ENCODE results near the gene PLP1. TPM values are rescaled to one million over a fixed set of nuclear protein-coding genes. Genes with fewer than 3 reads are reported as not detected.

PLP1 gene
- total and polyA plus RNA-seq, 9 donors, result 0.98 to 17.4 (median 5.5) TPM

DNA sequence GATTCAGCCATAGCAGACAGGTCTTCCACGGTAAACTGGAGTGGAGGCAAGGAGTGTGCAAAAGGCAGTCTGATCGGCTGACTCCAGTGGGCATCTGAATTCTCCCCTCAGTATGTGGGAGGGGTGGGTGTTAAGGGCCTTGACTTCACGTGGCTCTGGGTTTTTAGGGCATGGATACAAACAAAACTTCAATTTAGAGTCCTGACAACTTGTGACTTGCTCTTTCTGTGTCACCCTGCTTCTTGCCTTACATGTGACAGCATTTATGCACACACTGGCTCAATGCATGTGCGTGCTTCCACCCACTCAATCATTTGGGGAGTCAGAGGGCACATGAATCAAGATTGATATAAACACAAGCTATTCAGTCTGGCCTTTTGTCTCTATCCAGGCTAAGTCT, 17.5 kb downstream of the PLP1 start:
- intact Hi-C loops (cut with DNase I), result loop anchor here in 1 of 4 donors (10.0 kb wide), 1 partner anchor 269 kb away; no protein-coding TSS in a partner anchor
- H3K4me1 ChIP-seq (ENCODE audit: insufficient read depth), result no peaks in the 10 kb centered on the region
- H3K27ac ChIP-seq, result no peak overlapping the region
- H3K36me3 ChIP-seq, result no peaks in the 10 kb centered on the region
- TF ChIP-seq, protein P1, sequence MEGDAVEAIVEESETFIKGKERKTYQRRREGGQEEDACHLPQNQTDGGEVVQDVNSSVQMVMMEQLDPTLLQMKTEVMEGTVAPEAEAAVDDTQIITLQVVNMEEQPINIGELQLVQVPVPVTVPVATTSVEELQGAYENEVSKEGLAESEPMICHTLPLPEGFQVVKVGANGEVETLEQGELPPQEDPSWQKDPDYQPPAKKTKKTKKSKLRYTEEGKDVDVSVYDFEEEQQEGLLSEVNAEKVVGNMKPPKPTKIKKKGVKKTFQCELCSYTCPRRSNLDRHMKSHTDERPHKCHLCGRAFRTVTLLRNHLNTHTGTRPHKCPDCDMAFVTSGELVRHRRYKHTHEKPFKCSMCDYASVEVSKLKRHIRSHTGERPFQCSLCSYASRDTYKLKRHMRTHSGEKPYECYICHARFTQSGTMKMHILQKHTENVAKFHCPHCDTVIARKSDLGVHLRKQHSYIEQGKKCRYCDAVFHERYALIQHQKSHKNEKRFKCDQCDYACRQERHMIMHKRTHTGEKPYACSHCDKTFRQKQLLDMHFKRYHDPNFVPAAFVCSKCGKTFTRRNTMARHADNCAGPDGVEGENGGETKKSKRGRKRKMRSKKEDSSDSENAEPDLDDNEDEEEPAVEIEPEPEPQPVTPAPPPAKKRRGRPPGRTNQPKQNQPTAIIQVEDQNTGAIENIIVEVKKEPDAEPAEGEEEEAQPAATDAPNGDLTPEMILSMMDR (IDR thresholded peaks at IDR 0.05), result no peak
- TF ChIP-seq EP300 (IDR thresholded peaks at IDR 0.05), result no peak
- TF ChIP-seq POLR2A (IDR thresholded peaks at IDR 0.05), result no peak
- H3K4me3 ChIP-seq, result no peak overlapping the region
- H3K27me3 ChIP-seq, result no peaks in the 10 kb centered on the region
- H3K9me3 ChIP-seq, result no peaks in the 10 kb centered on the region
- DNase-seq, result no peak
- WGBS, 3 donors, result 48 to 58% (median 52%) methylated on average over 4 of the region's 4 CpGs

DNA sequence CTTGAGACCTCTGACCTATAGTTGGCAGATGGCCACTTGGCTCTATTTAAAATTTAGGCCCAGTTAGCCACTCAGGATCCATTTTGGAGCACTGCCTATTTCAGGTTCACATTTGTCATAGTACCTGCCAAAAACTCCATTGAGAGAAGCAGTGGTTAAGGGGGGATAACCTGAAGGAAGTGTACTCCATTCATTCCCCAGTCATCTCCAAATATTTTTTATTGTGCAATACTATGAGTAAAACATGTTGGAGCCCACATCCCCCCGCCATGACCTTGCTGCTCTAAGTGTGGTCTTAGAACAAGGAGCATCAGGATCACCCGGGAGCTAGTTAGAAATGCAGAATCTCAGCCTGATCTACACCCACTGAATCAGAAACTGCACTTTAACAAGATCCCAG, 21.1 kb downstream of the PLP1 start:
- intact Hi-C loops (cut with DNase I), result loop anchor here in 1 of 4 donors (10.0 kb wide), 1 partner anchor 273 kb away; no protein-coding TSS in a partner anchor
- H3K27ac ChIP-seq, result no peak overlapping the region
- 68 to 81% (median 75%) methylated on average over 2 of the region's 2 CpGs for WGBS, 3 donors
- no peaks in the 10 kb centered on the region for H3K4me1 ChIP-seq (ENCODE audit: insufficient read depth)
- DNase-seq, result no peak
- H3K36me3 ChIP-seq, result no peaks in the 10 kb centered on the region
- TF ChIP-seq, protein P1 (IDR thresholded peaks at IDR 0.05), result no peak
- no peak for TF ChIP-seq POLR2A (IDR thresholded peaks at IDR 0.05)
- no peaks in the 10 kb centered on the region for H3K9me3 ChIP-seq
- H3K27me3 ChIP-seq, result no peaks in the 10 kb centered on the region
- H3K4me3 ChIP-seq, result no peak overlapping the region

DNA sequence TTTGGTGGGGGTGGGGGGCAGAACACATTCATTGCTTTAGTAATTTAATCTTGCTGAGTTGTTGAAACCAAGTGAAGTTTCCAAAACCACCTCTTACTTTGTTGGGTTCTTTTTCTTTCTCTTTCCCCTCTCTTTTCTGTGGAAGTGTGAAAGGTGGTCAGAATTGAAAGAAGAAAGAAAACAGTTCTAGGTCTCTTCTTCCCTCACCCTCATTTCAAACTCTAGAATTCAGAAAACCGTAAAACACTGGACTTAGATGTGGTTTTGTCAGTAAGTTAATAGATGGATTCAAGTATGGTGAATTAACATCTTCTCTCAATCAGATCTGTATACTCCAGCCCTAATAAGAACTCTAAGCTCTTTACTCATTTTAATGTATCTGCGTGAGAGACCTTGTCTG, 23.7 kb downstream of the PLP1 start:
- intact Hi-C loops (cut with DNase I), result no loop called here
- Histone ChIP-seq H3K9me3 (no peaks in the 10 kb centered on the region), H3K27ac (no peak overlapping the region), H3K4me3 (no peak overlapping the region), H3K4me1 (ENCODE audit: insufficient read depth) (no peaks in the 10 kb centered on the region), H3K27me3 (no peaks in the 10 kb centered on the region), H3K36me3 (no peaks in the 10 kb centered on the region)
- no peak for DNase-seq
- no peak for TF ChIP-seq POLR2A (IDR thresholded peaks at IDR 0.05)
- TF ChIP-seq, protein P1 (IDR thresholded peaks at IDR 0.05), result no peak
- TF ChIP-seq EP300 (IDR thresholded peaks at IDR 0.05), result no peak
- 64 to 74% (median 67%) methylated on average over 2 of the region's 2 CpGs for whole genome bisulfite sequencing, 3 donors

DNA sequence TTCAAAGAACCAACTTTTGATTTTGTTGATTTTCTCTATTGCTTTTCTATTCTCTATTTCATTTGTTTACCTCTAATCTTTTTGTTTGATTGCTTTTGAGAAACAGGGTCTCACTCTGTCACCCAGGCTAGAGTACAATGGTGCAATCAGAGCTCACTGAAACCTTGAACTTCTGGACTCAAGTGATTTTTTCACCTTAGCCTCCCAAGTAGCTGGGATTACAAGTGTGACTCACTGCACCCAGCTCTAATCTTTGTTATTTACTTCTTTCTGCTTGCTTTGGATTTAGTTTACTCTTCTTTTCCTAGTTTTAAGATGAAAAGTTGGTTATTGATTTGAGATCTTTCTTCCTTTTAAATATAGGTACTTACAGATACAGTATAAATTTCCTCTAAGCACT, 29.2 kb downstream of the PLP1 start:
- Histone ChIP-seq H3K4me3 (no peak overlapping the region), H3K4me1 (ENCODE audit: insufficient read depth) (no peaks in the 10 kb centered on the region), H3K27ac (no peak overlapping the region), H3K36me3 (no peaks in the 10 kb centered on the region), H3K9me3 (no peaks in the 10 kb centered on the region), H3K27me3 (no peaks in the 10 kb centered on the region)
- no peak for TF ChIP-seq EP300 (IDR thresholded peaks at IDR 0.05)
- TF ChIP-seq, protein P1 (IDR thresholded peaks at IDR 0.05), result no peak
- TF ChIP-seq POLR2A (IDR thresholded peaks at IDR 0.05), result no peak
- intact Hi-C loops (cut with DNase I), result no loop called here
- DNase-seq, result no peak
